SK-N-MC (cell line): Measurements from ENCODE around the gene AANAT.

Experiments used
- EZH2 ChIP-seq: fragments of 200-600 bp; sonication (generic); IDR thresholded peaks from one replicate; pipeline ENCODE4 v1.6.1; 2017; ENCODE audit warnings: antibody characterized with exemption
- POLR2AphosphoS5 ChIP-seq: IDR thresholded peaks from 2 replicates; pipeline ENCODE4 v1.6.1; 2012; ENCODE audit warnings: mild to moderate bottlenecking, low read depth, low read length, borderline replicate concordance

DNA sequence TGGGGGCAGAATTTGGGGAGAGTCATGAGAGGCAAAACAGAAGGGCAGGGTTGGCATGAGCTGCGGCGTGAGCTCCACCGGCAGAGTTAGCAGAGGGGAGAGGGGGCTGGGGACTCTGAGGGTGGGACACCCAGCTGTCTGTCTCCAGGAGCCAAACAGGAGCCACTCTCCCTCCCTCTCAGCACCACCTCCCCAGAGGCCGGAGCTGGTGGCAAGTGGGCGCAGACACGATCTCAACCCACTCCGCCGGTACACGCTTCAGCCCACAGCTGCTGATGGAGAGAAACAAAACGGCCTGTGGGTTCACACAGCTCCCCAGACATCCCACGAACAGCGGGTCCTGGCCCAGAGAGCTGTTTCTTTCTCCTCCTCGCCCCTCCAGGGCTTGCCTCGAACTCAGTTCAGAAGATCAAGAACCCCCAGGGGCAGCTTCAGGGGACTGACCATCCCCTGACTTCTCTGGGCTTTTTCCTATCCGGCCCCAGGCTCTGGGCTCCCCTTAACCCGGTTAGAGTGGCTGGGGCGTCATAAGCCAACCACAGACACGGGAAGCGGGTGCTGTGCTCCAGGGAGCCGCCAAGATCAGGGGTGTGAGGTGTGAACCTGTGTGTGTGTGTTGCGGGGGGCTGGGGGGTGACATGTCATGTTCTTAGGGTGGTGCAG, 26.2 kb downstream of the AANAT start:
- no peak for TF ChIP-seq POLR2AphosphoS5
- no peak for TF ChIP-seq EZH2
